ENCODE results near the gene PRND. TPM values are rescaled to one million over a fixed set of nuclear protein-coding genes. Genes with fewer than 3 reads are reported as not detected.

PRND gene
- total and polyA plus RNA-seq, 2 experiments from 2014 or later: not detected

- Histone ChIP-seq H3F3A (ENCODE audit: insufficient read depth) (peaks cover 28% of the 10 kb centered on the region), H3K9me3 (ENCODE audit: low read depth) (no peaks in the 10 kb centered on the region), H3K9me2 (ENCODE audit: insufficient read depth) (no peaks in the 10 kb centered on the region), H3K9ac (no peak overlapping the region), H2AFZ (no peak overlapping the region), H3K4me2 (ENCODE audit: unreplicated experiment) (no peak overlapping the region), H3K4me1 (ENCODE audit: insufficient read depth) (peaks cover 33% of the 10 kb centered on the region), H3K36me3 (ENCODE audit: low read depth) (peaks cover 19% of the 10 kb centered on the region), H3K4me3 (no peak overlapping the region), H3K27ac (no peak overlapping the region), H3K27me3 (replicated peaks; ENCODE audit: insufficient read depth) (no peaks in the 10 kb centered on the region), H4K20me1 (ENCODE audit: insufficient read depth) (peaks cover 18% of the 10 kb centered on the region; the same call in 1 of the 2 replicates), H3K79me2 (ENCODE audit: insufficient read depth) (peaks cover 97% of the 10 kb centered on the region)
- DNase-seq: no peak
- WGBS, 2 experiments (ENCODE audit: low coverage in 1 of 2, low lambda C conversion rate in 2 of 2, missing lambda C conversion rate in 2 of 2): 10 to 11% methylated on average over 2 of the region's 2 CpGs
- TF ChIP-seq EZH2phosphoT487 (IDR thresholded peaks at IDR 0.05; ENCODE audit: insufficient read depth, low read depth) (no peak), EZH2 (IDR thresholded peaks at IDR 0.05; ENCODE audit: insufficient read depth, poor library complexity, severe bottlenecking) (no peak)
- in situ Hi-C loops (cut with MboI): no loop called here
These were observed 30.0 kb upstream of the PRND start for GRCh38 chr20:4691753-4692152.

DNA sequence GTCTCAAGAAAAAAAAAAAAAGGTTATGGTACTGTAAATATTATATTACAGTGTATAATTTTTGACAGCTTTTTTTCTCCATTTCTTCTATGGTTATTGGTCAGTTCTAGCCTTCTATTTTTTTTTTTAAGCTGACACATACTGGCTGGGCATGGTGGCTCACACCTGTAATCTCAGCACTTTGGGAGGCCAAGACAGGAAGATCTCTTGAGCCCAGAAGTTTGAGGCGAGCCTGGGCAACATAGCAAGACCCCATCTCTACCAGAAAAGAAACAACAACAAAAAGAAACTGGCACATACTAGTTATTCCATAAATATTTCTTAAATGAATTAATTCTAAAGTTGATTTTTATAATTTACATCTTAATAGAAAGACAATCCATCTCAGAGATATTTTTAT is 27.6 kb upstream of the PRND start:
- Histone ChIP-seq H3K4me3 (no peak overlapping the region), H3F3A (ENCODE audit: insufficient read depth) (0 out of 2 replicates have a peak, but pooled peaks cover 11% of the 10 kb centered on the region), H3K79me2 (ENCODE audit: insufficient read depth) (peaks cover 100% of the 10 kb centered on the region), H3K27me3 (replicated peaks; ENCODE audit: insufficient read depth) (no peaks in the 10 kb centered on the region), H2AFZ (no peak overlapping the region), H3K9me3 (ENCODE audit: low read depth) (no peaks in the 10 kb centered on the region), H3K9me2 (ENCODE audit: insufficient read depth) (no peaks in the 10 kb centered on the region), H3K4me1 (ENCODE audit: insufficient read depth) (peaks cover 15% of the 10 kb centered on the region; the same call in 1 of the 2 replicates), H4K20me1 (ENCODE audit: insufficient read depth) (peaks cover 23% of the 10 kb centered on the region; the same call in 1 of the 2 replicates), H3K9ac (no peak overlapping the region), H3K4me2 (ENCODE audit: unreplicated experiment) (no peak overlapping the region), H3K27ac (no peak overlapping the region), H3K36me3 (ENCODE audit: low read depth) (peaks cover 24% of the 10 kb centered on the region)
- DNase-seq: no peak
- in situ Hi-C loops (cut with MboI): no loop called here
- TF ChIP-seq EZH2phosphoT487 (IDR thresholded peaks at IDR 0.05; ENCODE audit: insufficient read depth, low read depth) (no peak), EZH2 (IDR thresholded peaks at IDR 0.05; ENCODE audit: insufficient read depth, poor library complexity, severe bottlenecking) (no peak)
- WGBS, 2 experiments (ENCODE audit: low coverage in 1 of 2, low lambda C conversion rate in 2 of 2, missing lambda C conversion rate in 2 of 2): 93 to 94% methylated on average over 1 of the region's 1 CpG

GRCh38 chr20:4697189-4697830 is 24.4 kb upstream of the PRND start:
- DNase-seq: no peak
- peaks cover 12% of the 10 kb centered on the region; the same call in 1 of the 2 replicates for H4K20me1 ChIP-seq (ENCODE audit: insufficient read depth)
- no peak overlapping the region for H3K9ac ChIP-seq
- H3K4me1 ChIP-seq (ENCODE audit: insufficient read depth): no peaks in the 10 kb centered on the region
- no peak overlapping the region for H2AFZ ChIP-seq
- peaks cover 86% of the 10 kb centered on the region for H3K79me2 ChIP-seq (ENCODE audit: insufficient read depth)
- H3K4me3 ChIP-seq: no peak overlapping the region
- peaks cover 40% of the 10 kb centered on the region for H3K36me3 ChIP-seq (ENCODE audit: low read depth)
- in situ Hi-C loops (cut with MboI): no loop called here
- H3F3A ChIP-seq (ENCODE audit: insufficient read depth): peaks cover 20% of the 10 kb centered on the region; the same call in 1 of the 2 replicates
- 78 to 80% methylated on average over 7 of the region's 7 CpGs for WGBS, 2 experiments (ENCODE audit: low coverage in 1 of 2, low lambda C conversion rate in 2 of 2, missing lambda C conversion rate in 2 of 2)
- no peaks in the 10 kb centered on the region for H3K9me3 ChIP-seq (ENCODE audit: low read depth)
- H3K4me2 ChIP-seq (ENCODE audit: unreplicated experiment): no peak overlapping the region
- H3K27me3 ChIP-seq (replicated peaks; ENCODE audit: insufficient read depth): no peaks in the 10 kb centered on the region
- no peaks in the 10 kb centered on the region for H3K9me2 ChIP-seq (ENCODE audit: insufficient read depth)
- TF ChIP-seq EZH2phosphoT487 (IDR thresholded peaks at IDR 0.05; ENCODE audit: insufficient read depth, low read depth): no peak
- no peak for TF ChIP-seq EZH2 (IDR thresholded peaks at IDR 0.05; ENCODE audit: insufficient read depth, poor library complexity, severe bottlenecking)
- no peak overlapping the region for H3K27ac ChIP-seq

DNA sequence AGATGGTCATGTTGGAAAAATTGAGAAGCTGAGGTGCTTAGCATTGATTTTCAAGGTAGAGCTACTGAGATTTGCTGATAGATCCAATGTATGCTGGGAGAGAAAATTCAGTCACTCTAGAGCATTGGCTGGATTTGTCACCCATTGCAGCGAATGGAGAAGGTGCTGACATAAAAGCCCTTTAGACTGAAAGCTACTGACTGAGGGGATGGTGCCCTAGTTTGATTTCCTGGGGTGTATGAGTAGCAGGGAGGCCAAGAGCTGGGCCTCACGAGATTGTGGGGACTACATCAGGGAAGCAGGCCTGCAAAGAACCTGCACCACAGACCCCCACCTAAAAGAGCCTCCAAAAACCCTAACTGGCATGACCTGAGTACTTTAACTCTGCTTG is 23.9 kb upstream of the PRND start:
- H3K4me3 ChIP-seq: no peak overlapping the region
- DNase-seq: no peak
- H3K4me1 ChIP-seq (ENCODE audit: insufficient read depth): no peaks in the 10 kb centered on the region
- peaks cover 39% of the 10 kb centered on the region for H3K36me3 ChIP-seq (ENCODE audit: low read depth)
- TF ChIP-seq EZH2phosphoT487 (IDR thresholded peaks at IDR 0.05; ENCODE audit: insufficient read depth, low read depth) (no peak), EZH2 (IDR thresholded peaks at IDR 0.05; ENCODE audit: insufficient read depth, poor library complexity, severe bottlenecking) (no peak)
- peaks cover 25% of the 10 kb centered on the region; the same call in 1 of the 2 replicates for H3F3A ChIP-seq (ENCODE audit: insufficient read depth)
- 66 to 79% methylated on average over 2 of the region's 2 CpGs for WGBS, 2 experiments (ENCODE audit: low coverage in 1 of 2, low lambda C conversion rate in 2 of 2, missing lambda C conversion rate in 2 of 2)
- peaks cover 7% of the 10 kb centered on the region; the same call in 1 of the 2 replicates for H4K20me1 ChIP-seq (ENCODE audit: insufficient read depth)
- H3K79me2 ChIP-seq (ENCODE audit: insufficient read depth): peaks cover 81% of the 10 kb centered on the region
- H3K9me2 ChIP-seq (ENCODE audit: insufficient read depth): no peaks in the 10 kb centered on the region
- in situ Hi-C loops (cut with MboI): no loop called here
- H2AFZ ChIP-seq: no peak overlapping the region
- no peak overlapping the region for H3K9ac ChIP-seq
- H3K9me3 ChIP-seq (ENCODE audit: low read depth): no peaks in the 10 kb centered on the region
- no peak overlapping the region for H3K27ac ChIP-seq
- H3K27me3 ChIP-seq (replicated peaks; ENCODE audit: insufficient read depth): no peaks in the 10 kb centered on the region
- H3K4me2 ChIP-seq (ENCODE audit: unreplicated experiment): no peak overlapping the region
